NT2/D1 (cell line): ENCODE results near the gene RHOA.
"Not testable (repeated sequence)": the region's sequence is repeated elsewhere in the genome, so short reads cannot be mapped to it uniquely, and the experiment has no call there.

Experiments
- DNase-seq: peaks from one replicate; pipeline ENCODE4 v3.0.0-alpha.2; 2011; ENCODE audit warnings: low read depth, low spot score
- H3K27me3 ChIP-seq: 2 replicates; pipeline ENCODE4 v1.6.0; 2011; ENCODE audit warnings: mild to moderate bottlenecking; ENCODE audit not compliant: insufficient read length, insufficient read depth
- H3K36me3 ChIP-seq: 2 replicates; pipeline ENCODE4 v1.6.1; 2011; ENCODE audit warnings: mild to moderate bottlenecking, low read length, mixed read lengths; ENCODE audit not compliant: insufficient read depth, insufficient read length
- H3K4me1 ChIP-seq: 2 replicates; pipeline ENCODE4 v1.5.1; 2011; ENCODE audit not compliant: insufficient read depth, insufficient read length
- H3K4me3 ChIP-seq: 2 replicates; pipeline ENCODE4 v1.5.1; 2011; ENCODE audit warnings: low read depth; ENCODE audit not compliant: insufficient read length
- H3K9ac ChIP-seq: 2 replicates; pipeline ENCODE4 v1.6.0; 2011; ENCODE audit warnings: low read depth; ENCODE audit not compliant: insufficient read length
- H3K9me3 ChIP-seq: 2 replicates; pipeline ENCODE4 v1.5.1; 2011; ENCODE audit warnings: mild to moderate bottlenecking, low read length; ENCODE audit not compliant: insufficient read depth
- SUZ12 ChIP-seq: IDR thresholded peaks from 2 replicates; pipeline ENCODE4 v1.6.1; 2011; ENCODE audit not compliant: insufficient read length, insufficient read depth; ENCODE audit errors: extremely low read depth
- YY1 ChIP-seq: IDR thresholded peaks from 2 replicates; pipeline ENCODE4 v1.6.1; 2011; ENCODE audit not compliant: insufficient read length, insufficient read depth
- ZNF274 ChIP-seq: IDR thresholded peaks from 2 replicates; pipeline ENCODE4 v1.6.1; 2011; ENCODE audit warnings: mild to moderate bottlenecking, low read depth, low read length

Gene RHOA

GRCh38 chr3:49399461-49399860 lies 12.3 kb downstream of the RHOA start:
- H3K4me3 ChIP-seq: no peak overlapping the region
- peaks cover 42% of the 10 kb centered on the region for H3K36me3 ChIP-seq
- no peaks in the 10 kb centered on the region for H3K27me3 ChIP-seq
- H3K4me1 ChIP-seq: no peaks in the 10 kb centered on the region
- H3K9me3 ChIP-seq: no peaks in the 10 kb centered on the region
- H3K9ac ChIP-seq: no peak overlapping the region
- no peak for DNase-seq
- TF ChIP-seq ZNF274 (no peak), SUZ12 (no peak), YY1 (no peak)

GRCh38 chr3:49397470-49397869 lies 14.3 kb downstream of the RHOA start:
- no peaks in the 10 kb centered on the region for H3K27me3 ChIP-seq
- TF ChIP-seq ZNF274: no peak
- TF ChIP-seq YY1: peak; percentile 20
- DNase-seq: no peak

GRCh38 chr3:49391310-49391709 lies 20.5 kb downstream of the RHOA start:
- H3K36me3 ChIP-seq: peaks cover 41% of the 10 kb centered on the region
- not testable (repeated sequence) for H3K4me3 ChIP-seq, H3K27me3 ChIP-seq, H3K9me3 ChIP-seq, H3K4me1 ChIP-seq, DNase-seq, H3K9ac ChIP-seq

More at GRCh38 chr3:49397470-49397869, 14.3 kb downstream of the RHOA start:
- Histone ChIP-seq H3K36me3 (peaks cover 44% of the 10 kb centered on the region), H3K9me3 (no peaks in the 10 kb centered on the region), H3K9ac (no peak overlapping the region), H3K4me3 (no peak overlapping the region), H3K4me1 (no peaks in the 10 kb centered on the region)

- Histone ChIP-seq H3K9me3 (no peaks in the 10 kb centered on the region), H3K9ac (no peak overlapping the region), H3K27me3 (no peaks in the 10 kb centered on the region), H3K4me3 (no peak overlapping the region), H3K4me1 (no peaks in the 10 kb centered on the region), H3K36me3 (peaks cover 29% of the 10 kb centered on the region)
- no peak for DNase-seq
- TF ChIP-seq SUZ12 (no peak), ZNF274 (no peak), YY1 (no peak)
These were observed 22.5 kb downstream of the RHOA start for GRCh38 chr3:49389297-49389696.

GRCh38 chr3:49388289-49388820 lies 23.4 kb downstream of the RHOA start:
- no peak for DNase-seq
- H3K4me3 ChIP-seq: no peak overlapping the region
- peaks cover 25% of the 10 kb centered on the region for H3K36me3 ChIP-seq
- H3K9ac ChIP-seq: no peak overlapping the region
- no peaks in the 10 kb centered on the region for H3K4me1 ChIP-seq
- no peaks in the 10 kb centered on the region for H3K9me3 ChIP-seq
- TF ChIP-seq YY1: no peak
- TF ChIP-seq ZNF274: no peak
- no peak for TF ChIP-seq SUZ12
- no peaks in the 10 kb centered on the region for H3K27me3 ChIP-seq

GRCh38 chr3:49387721-49388120 lies 24.1 kb downstream of the RHOA start:
- no peak overlapping the region for H3K4me3 ChIP-seq
- peaks cover 19% of the 10 kb centered on the region for H3K36me3 ChIP-seq
- H3K27me3 ChIP-seq: no peaks in the 10 kb centered on the region
- no peak for DNase-seq
- H3K4me1 ChIP-seq: no peaks in the 10 kb centered on the region
- TF ChIP-seq ZNF274 (no peak), YY1 (no peak), SUZ12 (no peak)
- H3K9ac ChIP-seq: no peak overlapping the region
- H3K9me3 ChIP-seq: no peaks in the 10 kb centered on the region

- peaks cover 7% of the 10 kb centered on the region for H3K36me3 ChIP-seq
- DNase-seq: no peak
- no peak overlapping the region for H3K9ac ChIP-seq
- H3K4me1 ChIP-seq: no peaks in the 10 kb centered on the region
- H3K4me3 ChIP-seq: no peak overlapping the region
- H3K27me3 ChIP-seq: no peaks in the 10 kb centered on the region
- TF ChIP-seq SUZ12: no peak
- TF ChIP-seq ZNF274: no peak
- TF ChIP-seq YY1: no peak
- no peaks in the 10 kb centered on the region for H3K9me3 ChIP-seq
These were observed 25.6 kb downstream of the RHOA start for GRCh38 chr3:49386056-49386756.

GRCh38 chr3:49385617-49386016 lies 26.2 kb downstream of the RHOA start:
- H3K9me3 ChIP-seq: no peaks in the 10 kb centered on the region

More at GRCh38 chr3:49385617-49386016, 26.2 kb downstream of the RHOA start:
- no peak overlapping the region for H3K4me3 ChIP-seq
- H3K36me3 ChIP-seq: peaks cover 7% of the 10 kb centered on the region
- no peaks in the 10 kb centered on the region for H3K27me3 ChIP-seq
- TF ChIP-seq ZNF274 (no peak), SUZ12 (no peak), YY1 (no peak)
- DNase-seq: no peak
- no peaks in the 10 kb centered on the region for H3K4me1 ChIP-seq
- no peak overlapping the region for H3K9ac ChIP-seq
